Measurements from ENCODE around the gene FOXK1.

The FOXK1 gene

GRCh38 chr7:4803397-4804241 is 121.5 kb downstream of the FOXK1 start:
- no peak for DNase-seq

- no peak for DNase-seq
Measured at GRCh38 chr7:4805110-4805983, 123.3 kb downstream of the FOXK1 start.

- no peak for DNase-seq
Measured at GRCh38 chr7:4805984-4806300, 123.8 kb downstream of the FOXK1 start.

DNA sequence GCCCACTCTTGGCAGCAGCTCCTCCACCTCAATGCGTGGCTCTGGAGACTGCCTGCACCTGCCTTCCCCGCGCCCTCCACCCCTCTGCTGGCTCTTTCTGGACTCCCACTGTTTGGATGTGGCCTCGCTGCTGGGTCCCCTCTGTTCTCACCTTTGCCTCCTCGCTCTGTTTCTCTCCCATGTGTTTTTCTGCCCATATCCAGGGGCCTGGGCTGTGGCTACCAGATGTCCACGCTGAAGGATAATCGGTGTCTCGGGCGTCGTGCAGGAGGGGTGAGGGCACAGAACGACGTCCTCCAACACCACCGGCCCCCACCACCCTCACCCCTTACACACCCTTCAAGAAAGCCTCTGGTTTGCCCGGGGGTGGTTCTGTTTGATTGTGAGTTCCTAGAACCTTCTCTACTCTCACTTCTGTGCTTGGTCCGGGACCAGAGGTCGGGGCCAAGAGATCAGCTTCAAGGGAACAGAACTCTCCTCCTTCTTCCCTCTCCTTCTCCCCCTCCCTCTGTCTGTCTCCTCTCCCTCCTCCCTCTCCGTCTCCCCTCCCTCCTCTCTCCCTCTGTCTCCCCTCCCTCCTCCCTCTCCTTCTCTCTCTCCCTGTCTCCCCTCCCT is 125.0 kb downstream of the FOXK1 start:
- DNase-seq: no peak

DNA sequence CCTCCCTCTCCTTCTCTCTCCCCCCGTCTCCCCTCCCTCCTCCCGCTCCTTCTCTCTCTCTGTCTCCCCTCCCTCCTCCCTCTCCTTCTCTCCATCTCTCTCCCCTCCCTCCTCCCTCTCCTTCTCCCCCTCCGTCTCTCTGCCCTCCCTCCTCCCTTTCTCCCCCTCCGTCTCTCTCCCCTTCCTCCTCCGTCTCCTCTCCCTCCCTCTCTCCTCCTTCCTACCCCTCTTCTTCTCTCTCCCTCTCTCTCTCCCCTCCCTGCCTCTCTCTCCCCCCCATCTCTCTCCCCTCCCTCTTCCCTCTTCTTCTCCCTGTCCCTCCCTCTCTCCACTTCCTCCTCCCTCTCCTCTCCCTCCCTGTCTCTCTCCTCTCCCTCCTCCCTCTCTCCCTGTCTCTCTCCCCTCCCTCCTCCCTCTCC is 125.5 kb downstream of the FOXK1 start:
- DNase-seq: no peak

GRCh38 chr7:4808026-4808425 is 125.9 kb downstream of the FOXK1 start:
- DNase-seq: no peak

GRCh38 chr7:4808565-4808964 is 126.5 kb downstream of the FOXK1 start:
- DNase-seq: no peak

GRCh38 chr7:4809091-4809591 is 127.0 kb downstream of the FOXK1 start:
- no peak for DNase-seq

DNA sequence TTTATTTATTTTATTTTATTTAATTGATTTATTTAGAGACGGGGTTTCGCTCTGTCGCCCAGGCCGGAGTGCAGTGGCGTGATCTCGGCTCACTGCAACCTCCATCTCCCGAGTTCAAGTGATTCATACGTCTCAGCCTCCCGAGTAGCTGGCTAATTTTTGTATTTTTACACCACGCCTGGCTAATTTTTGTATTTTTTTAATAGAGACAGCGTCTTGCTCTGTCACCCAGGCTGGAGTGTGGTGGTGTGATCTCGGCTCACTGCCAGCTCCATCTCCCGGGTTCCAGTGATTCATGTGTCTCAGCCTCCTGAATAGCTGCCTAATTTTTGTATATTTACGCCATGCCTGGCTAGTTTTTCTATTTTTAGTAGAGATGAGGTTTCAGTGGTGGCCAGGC is 127.6 kb downstream of the FOXK1 start:
- DNase-seq: no peak

- DNase-seq: no peak
Measured at GRCh38 chr7:4814433-4814832, 132.3 kb downstream of the FOXK1 start.

DNA sequence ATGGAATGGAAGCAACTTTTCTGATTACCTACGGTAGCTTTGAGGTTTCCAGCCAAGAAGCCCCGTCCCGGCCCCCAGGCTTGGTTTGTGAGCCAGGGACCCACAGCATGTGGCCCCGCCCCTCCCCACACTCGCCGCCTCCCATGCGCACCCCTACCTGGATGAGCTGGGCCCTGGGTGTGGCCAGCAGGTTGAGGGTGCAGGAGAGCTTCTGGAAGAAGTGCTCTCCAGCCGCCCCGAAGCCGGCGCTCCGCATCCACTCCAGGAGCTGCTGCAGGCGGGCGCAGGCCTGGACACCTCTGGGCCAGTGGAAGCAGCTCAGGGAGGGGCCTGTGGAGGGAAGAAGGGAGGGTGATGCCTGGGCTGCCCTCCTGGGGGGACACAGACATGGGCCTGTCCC is 133.0 kb downstream of the FOXK1 start:
- DNase-seq: no peak

DNA sequence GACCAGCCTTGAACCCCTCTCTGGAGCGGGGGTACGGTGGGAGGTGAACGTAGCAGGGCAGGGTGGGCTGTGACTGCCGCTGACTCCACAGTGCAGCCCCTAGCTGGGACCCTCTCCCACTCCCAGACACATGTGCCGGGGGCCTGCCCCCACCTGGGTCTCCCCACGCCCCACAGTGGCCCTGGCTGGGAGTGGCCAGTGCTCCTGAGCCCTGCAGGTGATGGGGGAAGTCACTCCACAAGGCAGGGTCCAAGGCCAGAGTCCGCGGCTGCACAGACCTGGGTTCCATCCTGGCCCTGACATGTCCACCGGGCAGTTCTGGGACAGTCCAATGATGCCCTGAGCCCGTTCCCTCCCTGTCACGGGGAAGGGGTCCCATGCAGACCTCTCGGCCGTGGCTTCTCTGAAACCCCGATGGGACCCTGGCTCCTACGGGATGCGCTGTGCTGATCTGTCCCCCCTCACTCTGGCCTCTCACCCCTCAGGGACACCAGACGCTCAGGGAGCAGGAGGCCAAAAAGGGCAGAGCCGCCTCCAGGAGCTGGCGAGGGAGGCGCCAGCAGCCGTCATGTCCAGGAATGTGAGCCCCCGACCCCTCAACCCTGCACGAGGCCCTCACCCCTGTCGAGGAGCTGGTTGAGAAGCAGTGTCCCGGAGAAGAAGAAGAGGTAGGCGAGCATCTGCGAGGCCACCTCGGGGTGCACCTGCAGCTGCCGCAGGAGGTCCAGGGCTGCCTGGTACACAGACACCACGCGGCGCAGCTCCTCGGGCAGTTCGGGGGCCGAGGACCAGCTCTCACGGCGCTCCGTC is 133.7 kb downstream of the FOXK1 start:
- no peak for DNase-seq

GRCh38 chr7:4816419-4817080 is 134.5 kb downstream of the FOXK1 start:
- DNase-seq: no peak

DNA sequence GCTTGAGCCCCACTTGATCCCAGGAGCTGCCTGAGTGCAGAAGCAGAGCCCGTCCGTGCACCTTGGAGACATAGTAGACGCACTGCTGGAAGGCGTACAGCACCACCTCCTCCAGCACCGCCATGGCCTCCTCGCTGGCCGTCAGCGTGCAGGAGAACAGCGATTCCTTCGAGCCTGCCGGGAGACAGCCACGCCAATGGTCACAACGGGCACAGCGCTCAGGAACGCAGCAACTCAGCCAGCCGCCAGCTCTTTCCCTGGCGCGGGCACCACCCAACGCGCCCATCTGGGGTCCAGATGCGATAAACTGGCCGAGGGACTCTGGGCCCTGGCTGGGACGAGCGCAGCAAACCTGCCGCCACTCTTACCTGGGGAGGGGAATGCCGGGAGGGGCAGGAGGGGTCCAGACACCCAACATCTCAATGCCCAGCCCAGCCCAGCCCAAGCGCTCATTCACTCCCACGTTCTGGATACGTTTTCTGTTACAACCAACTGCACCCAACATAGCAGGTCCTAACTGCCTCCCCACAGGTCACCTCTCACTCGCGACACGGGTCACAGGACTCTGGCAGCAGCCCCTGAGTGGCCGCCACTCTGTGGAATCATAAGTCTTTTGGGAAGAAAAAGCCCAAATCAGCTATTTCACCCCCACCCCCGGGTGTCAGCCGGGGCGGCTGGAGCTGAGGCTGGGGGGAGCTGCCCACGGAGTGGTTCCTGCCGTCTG is 135.2 kb downstream of the FOXK1 start:
- DNase-seq: no peak

- no peak for DNase-seq
Measured at GRCh38 chr7:4818000-4818794, 136.1 kb downstream of the FOXK1 start.

DNA sequence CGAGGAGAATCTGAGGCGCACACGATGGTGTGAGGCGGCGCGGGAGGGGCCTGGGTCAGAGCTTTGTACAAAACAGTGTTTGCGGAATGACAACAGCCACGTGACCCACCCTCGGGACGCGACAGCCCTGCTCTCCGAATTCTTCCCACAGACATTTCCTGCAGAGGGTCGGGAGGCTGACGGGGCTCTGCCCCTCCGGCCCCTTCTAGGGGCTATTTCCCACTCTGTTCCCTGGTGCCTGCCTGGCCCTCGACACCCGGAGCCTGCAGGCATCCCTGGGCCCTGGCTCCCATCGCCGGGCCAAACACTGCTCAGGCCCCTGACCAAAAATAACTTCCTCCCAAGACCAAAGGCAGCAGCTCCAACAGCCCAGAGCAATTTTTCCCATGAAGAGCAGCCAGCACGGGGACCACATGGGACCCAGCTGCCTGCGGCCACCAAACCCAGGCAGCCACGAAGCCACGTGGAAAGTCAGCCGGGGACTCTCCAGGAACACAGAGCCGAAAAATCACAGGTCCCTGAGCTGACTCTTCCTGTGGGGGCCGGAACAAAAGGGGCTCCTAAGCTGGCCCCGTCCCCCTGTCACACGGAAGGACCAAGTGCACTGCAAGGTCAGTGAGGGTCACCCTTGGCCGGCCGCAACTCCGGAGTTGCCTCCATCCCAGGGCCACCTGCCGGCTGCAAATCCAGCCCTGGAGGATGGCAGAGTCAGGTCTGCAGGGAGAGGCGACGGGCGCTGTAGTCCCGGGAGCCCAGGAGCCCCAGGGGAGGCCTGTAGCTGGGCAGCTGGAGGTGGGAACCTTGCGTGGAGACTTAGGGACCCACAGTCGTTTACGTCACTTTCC is 137.7 kb downstream of the FOXK1 start:
- DNase-seq: no peak

GRCh38 chr7:4820405-4820966 is 138.4 kb downstream of the FOXK1 start:
- DNase-seq: no peak
